ENCODE data around the gene FGFR1OP2. TPM values are rescaled to one million over a fixed set of nuclear protein-coding genes. Genes with fewer than 3 reads are reported as not detected.
A peak's percentile ranks its signal among the peaks of the same experiment; 100 is the strongest.

Gene FGFR1OP2
- total RNA-seq, 1 experiment from 2014 or later: 77.0 TPM

GRCh38 chr12:27014859-27015729 is 76.8 kb downstream of the FGFR1OP2 start:
- H3K4me3 ChIP-seq: peak overlapping the region; percentile 71
- no peak for DNase-seq (ENCODE audit: low read depth in 1 of 2, low spot score in 2 of 2)
- H3K9me3 ChIP-seq (replicated peaks): no peaks in the 10 kb centered on the region
- no peaks in the 10 kb centered on the region for H3K27me3 ChIP-seq (replicated peaks)
- peak overlapping the region; percentile 92 for H3K27ac ChIP-seq
- H3K4me1 ChIP-seq (replicated peaks): peaks cover 17% of the 10 kb centered on the region
- no peaks in the 10 kb centered on the region; the same call in 1 of the 2 replicates for H3K36me3 ChIP-seq

GRCh38 chr12:27015730-27016076 is 77.4 kb downstream of the FGFR1OP2 start:
- peak in 1 of 2 experiments; percentile 54 for DNase-seq (ENCODE audit: low read depth in 1 of 2, low spot score in 2 of 2)
- Histone ChIP-seq H3K36me3 (no peaks in the 10 kb centered on the region; the same call in 1 of the 2 replicates), H3K4me3 (no peak overlapping the region), H3K27ac (0 out of 2 replicates have a peak overlapping the region, but pooled peaks have one; percentile 92), H3K9me3 (replicated peaks) (no peaks in the 10 kb centered on the region), H3K27me3 (replicated peaks) (no peaks in the 10 kb centered on the region), H3K4me1 (replicated peaks) (peaks cover 17% of the 10 kb centered on the region)

Other genes with a start within 250 kb of the FGFR1OP2 start
- 82.3 and 85.0 TPM in 2 replicates for gene ITPR2, start 105.3 kb upstream of the FGFR1OP2 start, total RNA-seq (2014; rRNA removed; shearing (Covaris generic))
- 35.7 and 58.9 TPM in 2 replicates for gene INTS13, start 489 bp upstream of the FGFR1OP2 start, total RNA-seq (2014; rRNA removed; shearing (Covaris generic))
- gene TM7SF3, start 75.9 kb downstream of the FGFR1OP2 start, total RNA-seq (2014; rRNA removed; shearing (Covaris generic)): 52.7 and 128 TPM in 2 replicates
- 45.3 and 74.6 TPM in 2 replicates for gene MED21, start 84.1 kb downstream of the FGFR1OP2 start, total RNA-seq (2014; rRNA removed; shearing (Covaris generic))
- not detected in 2 replicates for gene C12orf71, start 144.1 kb downstream of the FGFR1OP2 start, total RNA-seq (2014; rRNA removed; shearing (Covaris generic))

All from SJSA1 (cell line).